Mucosa of descending colon (tissue), 3 donors: ENCODE results near the gene NTMT2. TPM values are rescaled to one million over a fixed set of nuclear protein-coding genes. Genes with fewer than 3 reads are reported as not detected.

Source experiments
- ATAC-seq: fragments of 200-7000 bp; cut with Tn5 transposase; one replicate; pipeline ENCODE4 v1.9.1; 2020; ENCODE audit warnings: mild to moderate bottlenecking, moderate library complexity
- DNase-seq, 3 donors: peaks; one replicate each; pipeline ENCODE4 v3.0.0-alpha.2; 2020
- H3K36me3 ChIP-seq: fragments of 200-600 bp; one replicate; pipeline ENCODE4 v1.8.0; 2021; ENCODE audit warnings: low read depth, mild to moderate bottlenecking
- H3K4me1 ChIP-seq: fragments of 200-600 bp; one replicate; pipeline ENCODE4 v1.8.0; 2021; ENCODE audit warnings: low read depth, mild to moderate bottlenecking
- H3K4me3 ChIP-seq: fragments of 200-600 bp; one replicate; pipeline ENCODE4 v1.8.0; 2021; ENCODE audit warnings: mild to moderate bottlenecking
- H3K9me3 ChIP-seq: fragments of 200-600 bp; one replicate; pipeline ENCODE4 v1.8.0; 2021; ENCODE audit warnings: mild to moderate bottlenecking
- intact Hi-C, 2 donors: fragments of 100-400 bp; cut with DNase I in 1 of 2; cut with micrococcal nuclease in 1 of 2; formaldehyde crosslinking; loops; one replicate each; pipeline versions ENCODE4 v1.11.0 to v1.11.1; 2022; cut with DNase I, micrococcal nuclease
- total RNA-seq, 3 donors: library from RNA; stranded (reverse); fragmentation: NEBNext Ultra II Directional in 2 of 3; extraction: Animal tissue kit (Norgen Biotek cat#: 25700) in 2 of 3; gene quantifications; one replicate each; pipeline versions ENCODE4 v1.2.1 to v1.2.4, GENCODE V29; 2021 to 2023
- TF ChIP-seq, protein P1 (sequence below): fragments of 200-600 bp; IDR thresholded peaks from one replicate; pipeline ENCODE4 v1.8.0; 2022; ENCODE audit warnings: antibody characterized with exemption, mild to moderate bottlenecking
- donor health status: DM: no; HTN: no; CAD: no; lungs with moderate emphysema.
- donor health status: DM: no; HTN: no; CAD: no.
- donor health status: DM: no; HTN: yes; CAD: no.

NTMT2 gene
- total RNA-seq, 3 donors from 2014 or later = not detected

DNA sequence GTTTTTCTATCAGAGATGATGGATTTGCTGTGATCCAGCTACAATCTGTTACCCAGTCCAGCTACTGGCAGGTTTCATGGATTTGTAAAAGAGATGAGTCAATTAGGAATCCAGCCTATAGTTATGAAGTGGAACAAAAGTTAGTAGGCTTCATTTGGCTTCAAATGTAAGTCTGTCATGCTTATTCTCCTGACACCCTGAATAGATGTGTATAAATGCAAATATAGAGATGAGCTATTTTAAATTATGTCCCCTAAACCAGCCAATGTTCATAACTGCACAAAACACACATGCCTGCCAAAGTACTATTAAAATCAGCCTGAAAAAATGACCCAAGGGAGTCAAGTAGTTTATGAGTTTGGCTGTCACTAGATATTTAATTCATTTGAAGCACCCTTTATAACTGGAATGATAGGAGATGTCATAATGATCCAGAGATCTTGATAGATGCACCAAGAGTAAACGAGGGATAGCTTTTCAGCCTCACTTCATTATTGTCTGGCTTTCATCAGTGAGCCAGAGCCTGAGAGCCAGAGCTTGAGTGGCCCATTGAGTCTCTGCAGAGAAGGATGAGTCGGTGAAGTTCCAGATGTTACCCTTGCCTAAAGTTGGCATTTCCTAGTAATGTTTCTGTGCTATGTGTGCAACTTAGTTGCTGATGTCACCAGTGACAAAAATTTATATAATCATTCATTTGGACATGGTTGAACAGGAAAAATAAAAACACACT lies 11.8 kb upstream of the NTMT2 start:
- Histone ChIP-seq H3K9me3 (no peaks in the 10 kb centered on the region), H3K4me3 (no peak overlapping the region), H3K36me3 (no peaks in the 10 kb centered on the region), H3K4me1 (no peaks in the 10 kb centered on the region)
- DNase-seq = no peak
- intact Hi-C loops = no loop called here
- ATAC-seq = no peak
- TF ChIP-seq, protein P1, sequence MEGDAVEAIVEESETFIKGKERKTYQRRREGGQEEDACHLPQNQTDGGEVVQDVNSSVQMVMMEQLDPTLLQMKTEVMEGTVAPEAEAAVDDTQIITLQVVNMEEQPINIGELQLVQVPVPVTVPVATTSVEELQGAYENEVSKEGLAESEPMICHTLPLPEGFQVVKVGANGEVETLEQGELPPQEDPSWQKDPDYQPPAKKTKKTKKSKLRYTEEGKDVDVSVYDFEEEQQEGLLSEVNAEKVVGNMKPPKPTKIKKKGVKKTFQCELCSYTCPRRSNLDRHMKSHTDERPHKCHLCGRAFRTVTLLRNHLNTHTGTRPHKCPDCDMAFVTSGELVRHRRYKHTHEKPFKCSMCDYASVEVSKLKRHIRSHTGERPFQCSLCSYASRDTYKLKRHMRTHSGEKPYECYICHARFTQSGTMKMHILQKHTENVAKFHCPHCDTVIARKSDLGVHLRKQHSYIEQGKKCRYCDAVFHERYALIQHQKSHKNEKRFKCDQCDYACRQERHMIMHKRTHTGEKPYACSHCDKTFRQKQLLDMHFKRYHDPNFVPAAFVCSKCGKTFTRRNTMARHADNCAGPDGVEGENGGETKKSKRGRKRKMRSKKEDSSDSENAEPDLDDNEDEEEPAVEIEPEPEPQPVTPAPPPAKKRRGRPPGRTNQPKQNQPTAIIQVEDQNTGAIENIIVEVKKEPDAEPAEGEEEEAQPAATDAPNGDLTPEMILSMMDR = no peak

DNA sequence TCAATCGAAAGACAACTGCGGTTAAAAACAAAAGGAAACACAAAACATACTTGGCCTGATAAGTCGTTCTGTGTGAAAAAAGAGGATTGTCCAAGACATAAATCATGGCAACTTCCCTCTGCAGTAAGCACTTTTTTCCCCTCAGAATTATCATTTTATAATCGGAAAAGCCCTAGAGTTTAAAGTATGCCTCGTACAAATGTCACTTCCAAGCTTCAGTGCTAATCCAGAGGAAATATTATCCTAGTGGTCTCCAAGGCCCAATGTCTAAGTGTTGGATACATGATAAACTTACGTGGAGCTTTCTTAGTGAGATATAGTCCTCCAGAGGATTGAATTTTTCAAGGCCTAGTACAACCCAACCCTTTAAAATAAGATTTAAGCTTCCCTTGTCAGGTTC lies 11.2 kb upstream of the NTMT2 start:
- no peak for ATAC-seq

DNA sequence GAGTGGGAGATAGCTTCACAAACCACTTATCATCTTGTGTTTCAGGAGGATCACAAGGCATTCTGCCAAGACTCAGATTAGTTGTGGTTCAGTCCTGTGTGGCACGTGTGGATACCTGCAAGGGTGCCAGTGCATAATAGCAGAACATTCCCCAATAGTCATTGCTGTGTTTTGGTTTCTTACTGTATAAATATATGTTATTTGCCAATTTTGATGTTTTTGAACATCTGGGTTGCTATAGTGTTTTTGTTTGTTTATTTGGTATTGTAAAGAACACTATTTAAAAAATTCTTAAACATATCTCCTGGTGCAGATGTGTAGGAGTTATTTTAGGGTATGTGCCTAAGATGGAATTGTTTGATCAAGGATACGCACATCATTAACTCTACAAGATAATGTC lies 5.4 kb upstream of the NTMT2 start:
- Histone ChIP-seq H3K9me3 (no peaks in the 10 kb centered on the region), H3K4me1 (no peaks in the 10 kb centered on the region), H3K36me3 (no peaks in the 10 kb centered on the region), H3K4me3 (no peak overlapping the region)
- TF ChIP-seq, protein P1 = no peak
- ATAC-seq (no peak), DNase-seq (no peak)
- intact Hi-C loops = no loop called here

More for the DNA sequence above, 11.2 kb upstream of the NTMT2 start:
- intact Hi-C loops = no loop called here
- no peak for DNase-seq
- Histone ChIP-seq H3K4me1 (no peaks in the 10 kb centered on the region), H3K4me3 (no peak overlapping the region), H3K36me3 (no peaks in the 10 kb centered on the region), H3K9me3 (no peaks in the 10 kb centered on the region)
- TF ChIP-seq, protein P1 = no peak

DNA sequence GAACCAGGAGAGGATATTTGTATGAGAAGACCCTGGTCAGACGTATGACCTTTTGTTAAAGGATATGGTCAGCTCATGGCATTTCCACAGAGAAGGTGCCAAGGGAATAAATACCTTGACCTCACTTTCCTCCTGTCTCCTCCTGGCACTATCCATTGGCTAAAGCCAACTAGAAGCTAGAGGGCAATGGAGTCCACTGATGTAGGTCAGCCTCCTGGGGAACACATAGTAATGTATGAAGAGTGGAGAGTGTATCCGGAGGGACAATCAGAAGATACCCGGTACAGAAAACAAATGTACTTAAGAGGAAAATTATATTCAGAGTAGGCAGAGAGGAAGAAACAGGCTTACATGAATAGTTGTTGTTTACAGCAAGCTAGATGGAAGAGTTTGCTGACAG lies 698 bp upstream of the NTMT2 start:
- intact Hi-C loops = no loop called here
- Histone ChIP-seq H3K4me3 (no peak overlapping the region), H3K9me3 (no peaks in the 10 kb centered on the region), H3K4me1 (no peaks in the 10 kb centered on the region), H3K36me3 (no peaks in the 10 kb centered on the region)
- ATAC-seq (no peak), DNase-seq (no peak)
- TF ChIP-seq, protein P1 = no peak

DNA sequence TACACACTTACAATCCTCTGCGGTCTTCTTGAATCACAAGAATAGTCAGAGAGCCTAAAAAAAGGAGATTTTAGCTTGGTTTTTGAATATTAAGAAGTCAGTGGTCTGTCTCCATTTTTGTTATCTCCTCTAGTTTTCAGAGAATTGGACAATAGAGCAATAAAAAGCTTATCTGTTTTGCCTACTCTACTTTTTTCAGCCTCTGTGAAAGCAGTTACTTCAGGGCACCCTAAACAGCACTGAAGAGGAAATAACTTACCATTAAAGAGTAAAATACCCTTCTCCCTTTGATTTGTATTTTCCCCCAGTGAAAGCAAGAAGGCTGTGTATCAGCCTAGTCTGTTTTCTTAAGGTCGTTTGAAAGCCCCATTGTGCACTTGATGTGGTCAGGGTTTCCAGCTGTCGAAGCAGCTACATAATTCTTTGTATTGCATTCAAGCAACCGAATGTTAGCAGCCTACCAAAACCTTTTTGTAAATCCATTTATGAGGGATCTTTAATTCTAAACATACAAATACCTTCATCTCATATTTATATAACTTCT lies 1.0 kb downstream of the NTMT2 start:
- Histone ChIP-seq H3K9me3 (no peaks in the 10 kb centered on the region), H3K4me1 (no peaks in the 10 kb centered on the region), H3K4me3 (no peak overlapping the region), H3K36me3 (no peaks in the 10 kb centered on the region)
- intact Hi-C loops = no loop called here
- DNase-seq (no peak), ATAC-seq (no peak)
- TF ChIP-seq, protein P1 = no peak
